ENCODE results near the gene AXDND1.

DNA sequence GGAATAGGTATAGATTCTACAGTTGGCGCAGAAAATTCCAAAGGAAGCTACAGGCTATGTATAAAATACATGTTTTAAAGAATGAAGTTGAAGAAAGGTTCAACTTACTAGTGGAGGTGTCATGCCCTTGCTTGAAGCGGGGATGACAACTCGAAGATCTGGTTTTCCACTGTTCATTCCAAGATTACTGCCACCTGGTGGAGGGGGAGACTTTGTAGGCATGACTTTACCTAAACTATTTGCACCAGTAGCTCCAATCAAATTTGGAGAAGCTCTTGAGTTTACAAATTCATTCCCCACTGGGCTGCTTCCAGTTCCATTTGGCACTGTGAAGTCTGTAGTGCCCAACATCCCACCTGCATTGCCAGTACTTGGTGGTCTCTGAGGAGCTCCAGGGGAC lies 81.7 kb downstream of the AXDND1 start:
- TF ChIP-seq, protein P1, sequence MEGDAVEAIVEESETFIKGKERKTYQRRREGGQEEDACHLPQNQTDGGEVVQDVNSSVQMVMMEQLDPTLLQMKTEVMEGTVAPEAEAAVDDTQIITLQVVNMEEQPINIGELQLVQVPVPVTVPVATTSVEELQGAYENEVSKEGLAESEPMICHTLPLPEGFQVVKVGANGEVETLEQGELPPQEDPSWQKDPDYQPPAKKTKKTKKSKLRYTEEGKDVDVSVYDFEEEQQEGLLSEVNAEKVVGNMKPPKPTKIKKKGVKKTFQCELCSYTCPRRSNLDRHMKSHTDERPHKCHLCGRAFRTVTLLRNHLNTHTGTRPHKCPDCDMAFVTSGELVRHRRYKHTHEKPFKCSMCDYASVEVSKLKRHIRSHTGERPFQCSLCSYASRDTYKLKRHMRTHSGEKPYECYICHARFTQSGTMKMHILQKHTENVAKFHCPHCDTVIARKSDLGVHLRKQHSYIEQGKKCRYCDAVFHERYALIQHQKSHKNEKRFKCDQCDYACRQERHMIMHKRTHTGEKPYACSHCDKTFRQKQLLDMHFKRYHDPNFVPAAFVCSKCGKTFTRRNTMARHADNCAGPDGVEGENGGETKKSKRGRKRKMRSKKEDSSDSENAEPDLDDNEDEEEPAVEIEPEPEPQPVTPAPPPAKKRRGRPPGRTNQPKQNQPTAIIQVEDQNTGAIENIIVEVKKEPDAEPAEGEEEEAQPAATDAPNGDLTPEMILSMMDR (IDR thresholded peaks at IDR 0.05), result peak; percentile 40
- no peak for TF ChIP-seq RFX5 (IDR thresholded peaks at IDR 0.05; ENCODE audit: low read length)
- TF ChIP-seq FOXJ3 (CRISPR knock-in tag; IDR thresholded peaks at IDR 0.05), result no peak

Measured in SK-N-SH (cell line).